Measurements from ENCODE around the gene SCML1. TPM values are rescaled to one million over a fixed set of nuclear protein-coding genes. Genes with fewer than 3 reads are reported as not detected.

SCML1 gene
- total RNA-seq, 1 donor from 2014 or later, result 29.7 TPM

DNA sequence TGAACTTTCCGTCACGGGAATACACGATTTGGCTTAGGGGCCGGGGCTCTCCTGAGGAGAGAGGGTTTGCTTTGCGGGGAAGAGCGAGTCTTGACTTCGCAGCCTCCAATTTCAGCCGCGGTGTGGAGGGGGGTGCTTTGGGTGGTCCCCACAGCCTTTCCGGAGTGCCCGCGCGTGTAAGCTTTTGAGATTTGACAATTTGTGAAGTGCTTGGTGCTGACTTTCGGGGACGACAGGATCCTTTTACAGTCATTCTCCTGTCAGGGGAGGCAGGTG, 355 bp downstream of the SCML1 start:
- TF ChIP-seq, protein P1, sequence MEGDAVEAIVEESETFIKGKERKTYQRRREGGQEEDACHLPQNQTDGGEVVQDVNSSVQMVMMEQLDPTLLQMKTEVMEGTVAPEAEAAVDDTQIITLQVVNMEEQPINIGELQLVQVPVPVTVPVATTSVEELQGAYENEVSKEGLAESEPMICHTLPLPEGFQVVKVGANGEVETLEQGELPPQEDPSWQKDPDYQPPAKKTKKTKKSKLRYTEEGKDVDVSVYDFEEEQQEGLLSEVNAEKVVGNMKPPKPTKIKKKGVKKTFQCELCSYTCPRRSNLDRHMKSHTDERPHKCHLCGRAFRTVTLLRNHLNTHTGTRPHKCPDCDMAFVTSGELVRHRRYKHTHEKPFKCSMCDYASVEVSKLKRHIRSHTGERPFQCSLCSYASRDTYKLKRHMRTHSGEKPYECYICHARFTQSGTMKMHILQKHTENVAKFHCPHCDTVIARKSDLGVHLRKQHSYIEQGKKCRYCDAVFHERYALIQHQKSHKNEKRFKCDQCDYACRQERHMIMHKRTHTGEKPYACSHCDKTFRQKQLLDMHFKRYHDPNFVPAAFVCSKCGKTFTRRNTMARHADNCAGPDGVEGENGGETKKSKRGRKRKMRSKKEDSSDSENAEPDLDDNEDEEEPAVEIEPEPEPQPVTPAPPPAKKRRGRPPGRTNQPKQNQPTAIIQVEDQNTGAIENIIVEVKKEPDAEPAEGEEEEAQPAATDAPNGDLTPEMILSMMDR (IDR thresholded peaks at IDR 0.05; ENCODE audit: unreplicated experiment), result no peak
- H3K9me3 Mint-ChIP-seq (ENCODE audit: unreplicated experiment), result no peaks in the 10 kb centered on the region
- DNase-seq (ENCODE audit: low spot score), result no peak
- peak overlapping the region; percentile 94 for H3K27ac Mint-ChIP-seq (ENCODE audit: unreplicated experiment)
- H3K4me1 Mint-ChIP-seq (ENCODE audit: unreplicated experiment), result peaks cover 10% of the 10 kb centered on the region
- peaks cover 1% of the 10 kb centered on the region for H3K27me3 Mint-ChIP-seq (ENCODE audit: unreplicated experiment)
- peak overlapping the region; percentile 98 for H3K4me3 Mint-ChIP-seq (ENCODE audit: unreplicated experiment)
- no peaks in the 10 kb centered on the region for H3K36me3 Mint-ChIP-seq (ENCODE audit: low read depth, unreplicated experiment)

DNA sequence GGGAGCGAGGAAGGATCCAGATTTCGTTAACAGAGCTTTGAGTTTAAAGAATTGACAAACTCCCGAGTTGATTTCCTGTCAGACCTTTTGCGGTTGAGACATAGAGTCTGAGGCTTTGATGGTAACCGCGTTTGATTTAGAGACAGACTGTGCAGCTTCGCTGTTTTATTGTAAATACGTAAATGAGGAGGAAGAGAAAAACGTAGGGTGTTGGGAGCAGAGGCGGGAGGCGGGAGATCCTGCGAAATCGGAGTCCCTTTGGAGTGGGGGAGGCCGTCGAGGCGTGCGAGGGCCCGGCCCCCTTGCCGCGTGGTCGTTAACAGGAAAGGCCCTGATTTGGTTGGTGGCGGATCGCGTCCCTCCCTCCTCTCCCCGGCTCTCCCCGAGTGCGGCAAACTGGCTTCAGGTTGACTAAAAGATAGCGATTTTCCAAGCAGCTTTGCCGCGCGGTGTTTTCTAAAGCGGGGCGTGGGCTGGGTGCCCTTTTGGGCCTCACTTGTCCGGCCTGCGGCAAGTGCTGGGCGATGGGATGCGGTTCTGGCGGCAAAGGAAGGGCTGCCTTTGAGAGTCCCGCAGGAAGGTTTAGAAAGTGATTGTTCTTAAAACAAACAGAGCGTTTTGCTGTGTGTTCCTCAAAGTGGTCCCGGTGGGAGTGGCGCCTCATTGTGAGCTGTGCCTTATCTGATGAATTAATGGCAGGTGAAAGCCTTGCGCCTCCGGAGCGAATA, 857 bp downstream of the SCML1 start:
- TF ChIP-seq, protein P1 (IDR thresholded peaks at IDR 0.05; ENCODE audit: unreplicated experiment), result no peak
- no peaks in the 10 kb centered on the region for H3K9me3 Mint-ChIP-seq (ENCODE audit: unreplicated experiment)
- peak overlapping the region; percentile 94 for H3K27ac Mint-ChIP-seq (ENCODE audit: unreplicated experiment)
- peaks cover 10% of the 10 kb centered on the region for H3K4me1 Mint-ChIP-seq (ENCODE audit: unreplicated experiment)
- H3K4me3 Mint-ChIP-seq (ENCODE audit: unreplicated experiment), result peak overlapping the region; percentile 98
- peak; percentile 29 for DNase-seq (ENCODE audit: low spot score)
- H3K36me3 Mint-ChIP-seq (ENCODE audit: low read depth, unreplicated experiment), result no peaks in the 10 kb centered on the region
- peaks cover 1% of the 10 kb centered on the region for H3K27me3 Mint-ChIP-seq (ENCODE audit: unreplicated experiment)

DNA sequence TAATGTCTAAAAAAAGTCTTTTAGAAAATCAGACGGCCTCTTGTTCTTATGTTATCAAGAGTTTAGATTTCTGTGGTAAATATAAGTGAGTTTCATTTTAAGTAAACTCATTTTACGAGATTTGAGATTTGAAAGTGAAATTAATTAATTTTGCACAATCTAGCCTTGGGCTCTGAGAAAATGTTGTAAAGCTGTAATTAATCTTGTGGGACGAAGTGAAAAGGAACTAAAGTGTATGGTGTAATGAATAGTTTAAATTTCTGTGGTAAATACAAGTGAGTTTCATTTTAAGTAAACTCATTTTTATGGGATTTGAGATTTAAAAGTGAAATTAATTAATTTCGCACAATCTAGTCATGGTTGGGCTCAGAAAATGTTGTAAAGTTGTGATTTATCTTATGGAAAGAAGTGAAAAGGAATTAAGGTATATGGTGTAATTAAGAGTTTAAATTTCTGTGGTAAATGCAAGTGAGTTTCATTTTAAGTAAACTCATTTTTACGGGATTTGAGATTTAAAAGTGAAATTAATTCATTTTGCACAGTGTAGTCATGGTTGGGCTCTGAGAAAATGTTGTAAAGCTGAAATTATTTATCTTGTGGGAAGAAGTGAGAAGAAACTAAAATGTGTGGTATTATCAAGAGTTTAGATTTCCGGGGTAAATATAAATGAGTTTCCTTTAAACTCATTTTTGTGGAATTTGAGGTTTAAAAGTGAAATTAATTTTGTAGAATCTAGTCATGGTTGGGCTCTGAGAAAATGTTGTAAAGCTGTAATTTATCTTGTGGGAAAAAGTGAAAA, 1.6 kb downstream of the SCML1 start:
- TF ChIP-seq, protein P1 (IDR thresholded peaks at IDR 0.05; ENCODE audit: unreplicated experiment), result no peak
- H3K27ac Mint-ChIP-seq (ENCODE audit: unreplicated experiment), result peak overlapping the region; percentile 82
- peak overlapping the region; percentile 98 for H3K4me3 Mint-ChIP-seq (ENCODE audit: unreplicated experiment)
- H3K36me3 Mint-ChIP-seq (ENCODE audit: low read depth, unreplicated experiment), result no peaks in the 10 kb centered on the region
- H3K27me3 Mint-ChIP-seq (ENCODE audit: unreplicated experiment), result peaks cover 1% of the 10 kb centered on the region
- H3K4me1 Mint-ChIP-seq (ENCODE audit: unreplicated experiment), result peaks cover 8% of the 10 kb centered on the region
- DNase-seq (ENCODE audit: low spot score), result no peak
- H3K9me3 Mint-ChIP-seq (ENCODE audit: unreplicated experiment), result no peaks in the 10 kb centered on the region

DNA sequence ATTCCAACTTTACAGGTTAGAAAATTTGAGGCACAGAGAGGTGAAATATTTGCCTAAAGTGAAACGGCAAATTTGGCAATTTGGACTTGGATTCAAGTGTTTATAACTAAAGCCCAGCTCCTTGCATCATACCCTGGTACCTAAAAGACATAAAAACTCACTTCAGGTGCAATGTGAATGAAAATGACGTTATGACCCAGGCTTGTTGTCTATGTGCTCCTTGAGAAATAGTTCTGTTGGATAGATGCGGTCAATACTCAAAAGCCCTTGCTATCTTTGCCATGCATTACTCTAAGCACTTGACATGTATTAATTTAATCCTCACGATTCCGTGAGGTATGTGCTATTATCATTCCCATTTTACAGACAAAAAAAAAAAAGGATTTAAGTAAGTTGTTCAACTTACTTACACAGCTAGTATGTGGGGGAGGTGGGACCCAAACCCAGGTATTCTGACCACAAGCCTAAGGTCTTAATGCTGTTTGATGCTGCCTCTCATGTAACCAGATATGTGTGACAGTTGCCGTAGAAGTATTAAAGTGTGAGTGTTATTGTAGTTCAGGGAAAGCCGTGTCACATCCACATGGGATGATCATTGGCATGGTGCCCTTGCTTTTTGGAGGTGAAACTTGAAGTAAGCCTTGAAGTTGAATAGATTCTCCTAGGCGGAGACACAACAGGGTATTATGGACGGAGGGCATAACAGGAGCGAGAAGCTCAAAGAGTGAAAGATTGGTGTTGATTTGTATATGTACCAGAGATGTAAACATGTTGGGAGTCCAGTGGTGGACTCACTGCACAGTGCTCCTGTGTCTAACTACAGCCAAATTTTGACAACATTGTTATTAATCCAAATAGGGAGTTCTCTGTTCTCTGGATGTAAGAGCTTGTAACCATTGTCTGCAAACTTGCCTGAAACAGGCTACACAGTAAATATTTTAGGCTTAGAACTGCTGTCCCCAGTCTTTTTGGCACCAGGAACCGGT, 3.1 kb downstream of the SCML1 start:
- Mint-ChIP-seq H3K36me3 (ENCODE audit: low read depth, unreplicated experiment) (no peaks in the 10 kb centered on the region), H3K9me3 (ENCODE audit: unreplicated experiment) (no peaks in the 10 kb centered on the region), H3K27me3 (ENCODE audit: unreplicated experiment) (peaks cover 1% of the 10 kb centered on the region), H3K27ac (ENCODE audit: unreplicated experiment) (no peak overlapping the region), H3K4me3 (ENCODE audit: unreplicated experiment) (no peak overlapping the region), H3K4me1 (ENCODE audit: unreplicated experiment) (peaks cover 7% of the 10 kb centered on the region)
- TF ChIP-seq, protein P1 (IDR thresholded peaks at IDR 0.05; ENCODE audit: unreplicated experiment), result no peak
- DNase-seq (ENCODE audit: low spot score), result no peak
